ENCODE data around the gene LRMDA. TPM values are rescaled to one million over a fixed set of nuclear protein-coding genes. Genes with fewer than 3 reads are reported as not detected.

The LRMDA gene
- total and polyA plus RNA-seq, 10 of the 15 experiments (the other 5 are each of a cell fraction or from before 2014, with no cell fraction given): 0.07 to 0.54 (median 0.29) TPM; not detected in 4

DNA sequence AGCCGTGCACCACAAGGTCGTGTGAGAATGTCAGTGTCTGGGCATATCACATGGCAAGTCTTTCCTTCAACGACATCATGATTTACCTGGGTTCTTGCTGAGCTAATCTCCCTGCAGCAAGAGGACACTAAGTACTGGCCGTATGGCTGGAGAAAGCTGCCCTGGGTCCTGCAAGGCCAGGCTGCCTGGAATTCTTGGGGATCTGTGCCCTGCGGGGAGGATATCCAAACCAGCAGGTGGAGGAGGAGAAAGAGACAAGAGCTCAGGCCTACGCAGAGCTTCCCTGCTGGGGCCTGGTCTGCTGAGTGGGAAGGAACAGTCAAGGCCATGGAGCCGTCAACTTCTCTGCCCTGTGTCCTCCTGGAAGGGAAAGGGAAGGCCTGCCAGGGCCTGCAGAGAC, 552.6 kb downstream of the LRMDA start (continued):
- TF ChIP-seq, protein P1, sequence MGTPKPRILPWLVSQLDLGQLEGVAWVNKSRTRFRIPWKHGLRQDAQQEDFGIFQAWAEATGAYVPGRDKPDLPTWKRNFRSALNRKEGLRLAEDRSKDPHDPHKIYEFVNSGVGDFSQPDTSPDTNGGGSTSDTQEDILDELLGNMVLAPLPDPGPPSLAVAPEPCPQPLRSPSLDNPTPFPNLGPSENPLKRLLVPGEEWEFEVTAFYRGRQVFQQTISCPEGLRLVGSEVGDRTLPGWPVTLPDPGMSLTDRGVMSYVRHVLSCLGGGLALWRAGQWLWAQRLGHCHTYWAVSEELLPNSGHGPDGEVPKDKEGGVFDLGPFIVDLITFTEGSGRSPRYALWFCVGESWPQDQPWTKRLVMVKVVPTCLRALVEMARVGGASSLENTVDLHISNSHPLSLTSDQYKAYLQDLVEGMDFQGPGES (IDR thresholded peaks at IDR 0.05): no peak

DNA sequence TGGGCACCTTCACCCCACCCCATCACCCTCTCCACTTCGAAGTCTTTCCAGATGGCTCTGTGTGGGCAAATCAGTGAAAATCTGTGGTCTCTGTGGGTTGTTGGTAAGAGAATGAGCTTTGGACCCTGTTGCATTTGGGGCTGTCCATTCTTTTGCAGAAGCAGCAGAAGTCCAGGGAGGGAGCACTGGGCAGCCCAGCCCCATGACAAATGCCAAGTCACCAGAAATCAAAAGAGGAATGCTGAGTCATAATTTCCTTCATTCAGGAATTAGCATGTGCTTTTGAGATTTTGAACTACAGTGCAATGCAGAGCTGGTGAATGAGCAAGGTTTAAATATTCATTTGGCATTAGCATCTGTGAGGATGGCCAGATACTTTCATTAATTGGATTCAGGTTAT, 556.2 kb downstream of the LRMDA start:
- no TSS peak for BruUV-seq (replicated peaks)
- in situ Hi-C loops (cut with MboI) (no loop called here), intact Hi-C loops (cut with micrococcal nuclease; ENCODE audit: unreplicated experiment) (no loop called here)
- ChIA-PET POLR2A (no interaction called here), RAD21 (ENCODE audit: unreplicated experiment) (no interaction called here), CTCF (interaction anchor here (1.3 kb wide), 1 partner anchor 10 kb away, joined by 4 read pairs; no protein-coding TSS in a partner anchor), SMC1A (ENCODE audit: uncharacterized antibody, unreplicated experiment) (no interaction called here)
- Histone ChIP-seq H3K27me3 (replicated peaks in 1 of 2; ENCODE audit: control insufficient read depth in 2 of 2, insufficient read depth in 2 of 2, low read length in 1 of 2) (no peaks in the 10 kb centered on the region), H3K27ac (ENCODE audit: control insufficient read depth, insufficient read depth) (no peak overlapping the region), H3K9ac (ENCODE audit: control insufficient read depth, insufficient read depth, low read length) (no peak overlapping the region), H3K9me3 (replicated peaks; ENCODE audit: control insufficient read depth, insufficient read depth, low read length) (no peaks in the 10 kb centered on the region), H3K4me2 (ENCODE audit: control insufficient read depth, insufficient read depth) (no peak overlapping the region), H4K20me1 (ENCODE audit: control insufficient read depth, insufficient read depth) (no peaks in the 10 kb centered on the region), H3K4me1 (ENCODE audit: control insufficient read depth, insufficient read depth, low read length) (no peaks in the 10 kb centered on the region), H3K4me3 (no peak overlapping the region), H3K36me3 (ENCODE audit: control insufficient read depth in 2 of 2, insufficient read depth in 2 of 2, low read length in 1 of 2) (no peaks in the 10 kb centered on the region), H2AFZ (ENCODE audit: control insufficient read depth, low read depth, low read length) (no peak overlapping the region), H3K79me2 (ENCODE audit: control insufficient read depth, insufficient read depth, low read length) (no peaks in the 10 kb centered on the region)
- ATAC-seq (no peak; the same call in 2 of the 3 replicates), FAIRE-seq (no peak), DNase-seq (ENCODE audit: low read depth, low spot score) (no peak)
- WGBS (ENCODE audit: insufficient coverage, insufficient replicate concordance, low lambda C conversion rate, missing lambda C conversion rate): 0% methylated on average over 1 of the region's 1 CpG
- TF ChIP-seq, protein P2, sequence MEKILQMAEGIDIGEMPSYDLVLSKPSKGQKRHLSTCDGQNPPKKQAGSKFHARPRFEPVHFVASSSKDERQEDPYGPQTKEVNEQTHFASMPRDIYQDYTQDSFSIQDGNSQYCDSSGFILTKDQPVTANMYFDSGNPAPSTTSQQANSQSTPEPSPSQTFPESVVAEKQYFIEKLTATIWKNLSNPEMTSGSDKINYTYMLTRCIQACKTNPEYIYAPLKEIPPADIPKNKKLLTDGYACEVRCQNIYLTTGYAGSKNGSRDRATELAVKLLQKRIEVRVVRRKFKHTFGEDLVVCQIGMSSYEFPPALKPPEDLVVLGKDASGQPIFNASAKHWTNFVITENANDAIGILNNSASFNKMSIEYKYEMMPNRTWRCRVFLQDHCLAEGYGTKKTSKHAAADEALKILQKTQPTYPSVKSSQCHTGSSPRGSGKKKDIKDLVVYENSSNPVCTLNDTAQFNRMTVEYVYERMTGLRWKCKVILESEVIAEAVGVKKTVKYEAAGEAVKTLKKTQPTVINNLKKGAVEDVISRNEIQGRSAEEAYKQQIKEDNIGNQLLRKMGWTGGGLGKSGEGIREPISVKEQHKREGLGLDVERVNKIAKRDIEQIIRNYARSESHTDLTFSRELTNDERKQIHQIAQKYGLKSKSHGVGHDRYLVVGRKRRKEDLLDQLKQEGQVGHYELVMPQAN (conservative IDR thresholded peaks at IDR 0.05): no peak
- TF ChIP-seq ZNF622 (IDR thresholded peaks at IDR 0.05) (no peak), EED (IDR thresholded peaks at IDR 0.05; ENCODE audit: low read depth) (no peak), KDM1A (IDR thresholded peaks at IDR 0.05; ENCODE audit: borderline replicate concordance) (no peak), DPF2 (IDR thresholded peaks at IDR 0.05) (no peak), LARP7 (IDR thresholded peaks at IDR 0.05) (no peak), MEF2B (IDR thresholded peaks at IDR 0.05; ENCODE audit: partially characterized antibody, poor library complexity, severe bottlenecking) (no peak), ZZZ3 (IDR thresholded peaks at IDR 0.05; ENCODE audit: control insufficient read depth, insufficient read length, low read depth) (no peak), NR2F1 (conservative IDR thresholded peaks at IDR 0.05) (no peak), ZSCAN29 (IDR thresholded peaks at IDR 0.05) (no peak), MXI1 (IDR thresholded peaks at IDR 0.05; ENCODE audit: low read depth, low read length) (no peak), BACH1 (IDR thresholded peaks at IDR 0.05; ENCODE audit: borderline replicate concordance) (no peak), SREBF2 (IDR thresholded peaks at IDR 0.05; ENCODE audit: low read length) (no peak), ZBED1 (IDR thresholded peaks at IDR 0.05; ENCODE audit: borderline replicate concordance) (no peak)
- TF ChIP-seq, protein P3, sequence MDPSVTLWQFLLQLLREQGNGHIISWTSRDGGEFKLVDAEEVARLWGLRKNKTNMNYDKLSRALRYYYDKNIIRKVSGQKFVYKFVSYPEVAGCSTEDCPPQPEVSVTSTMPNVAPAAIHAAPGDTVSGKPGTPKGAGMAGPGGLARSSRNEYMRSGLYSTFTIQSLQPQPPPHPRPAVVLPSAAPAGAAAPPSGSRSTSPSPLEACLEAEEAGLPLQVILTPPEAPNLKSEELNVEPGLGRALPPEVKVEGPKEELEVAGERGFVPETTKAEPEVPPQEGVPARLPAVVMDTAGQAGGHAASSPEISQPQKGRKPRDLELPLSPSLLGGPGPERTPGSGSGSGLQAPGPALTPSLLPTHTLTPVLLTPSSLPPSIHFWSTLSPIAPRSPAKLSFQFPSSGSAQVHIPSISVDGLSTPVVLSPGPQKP (IDR thresholded peaks at IDR 0.05; ENCODE audit: low read depth, low read length): no peak
- TF ChIP-seq, protein P4, sequence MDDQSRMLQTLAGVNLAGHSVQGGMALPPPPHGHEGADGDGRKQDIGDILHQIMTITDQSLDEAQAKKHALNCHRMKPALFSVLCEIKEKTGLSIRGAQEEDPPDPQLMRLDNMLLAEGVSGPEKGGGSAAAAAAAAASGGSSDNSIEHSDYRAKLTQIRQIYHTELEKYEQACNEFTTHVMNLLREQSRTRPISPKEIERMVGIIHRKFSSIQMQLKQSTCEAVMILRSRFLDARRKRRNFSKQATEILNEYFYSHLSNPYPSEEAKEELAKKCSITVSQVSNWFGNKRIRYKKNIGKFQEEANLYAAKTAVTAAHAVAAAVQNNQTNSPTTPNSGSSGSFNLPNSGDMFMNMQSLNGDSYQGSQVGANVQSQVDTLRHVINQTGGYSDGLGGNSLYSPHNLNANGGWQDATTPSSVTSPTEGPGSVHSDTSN (IDR thresholded peaks at IDR 0.05; ENCODE audit: insufficient replicate concordance, low read depth, low read length): no peak
- TF ChIP-seq, protein P5, sequence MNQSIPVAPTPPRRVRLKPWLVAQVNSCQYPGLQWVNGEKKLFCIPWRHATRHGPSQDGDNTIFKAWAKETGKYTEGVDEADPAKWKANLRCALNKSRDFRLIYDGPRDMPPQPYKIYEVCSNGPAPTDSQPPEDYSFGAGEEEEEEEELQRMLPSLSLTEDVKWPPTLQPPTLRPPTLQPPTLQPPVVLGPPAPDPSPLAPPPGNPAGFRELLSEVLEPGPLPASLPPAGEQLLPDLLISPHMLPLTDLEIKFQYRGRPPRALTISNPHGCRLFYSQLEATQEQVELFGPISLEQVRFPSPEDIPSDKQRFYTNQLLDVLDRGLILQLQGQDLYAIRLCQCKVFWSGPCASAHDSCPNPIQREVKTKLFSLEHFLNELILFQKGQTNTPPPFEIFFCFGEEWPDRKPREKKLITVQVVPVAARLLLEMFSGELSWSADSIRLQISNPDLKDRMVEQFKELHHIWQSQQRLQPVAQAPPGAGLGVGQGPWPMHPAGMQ (IDR thresholded peaks at IDR 0.05; ENCODE audit: borderline replicate concordance): no peak

Measured in GM12878 (cell line).